ENCODE data around the gene TNFRSF4. TPM values are rescaled to one million over a fixed set of nuclear protein-coding genes. Genes with fewer than 3 reads are reported as not detected.
"Not testable (repeated sequence)": the region's sequence is repeated elsewhere in the genome, so short reads cannot be mapped to it uniquely, and the experiment has no call there.

Gene TNFRSF4
- total RNA-seq, 1 donor from 2014 or later, result not detected

DNA sequence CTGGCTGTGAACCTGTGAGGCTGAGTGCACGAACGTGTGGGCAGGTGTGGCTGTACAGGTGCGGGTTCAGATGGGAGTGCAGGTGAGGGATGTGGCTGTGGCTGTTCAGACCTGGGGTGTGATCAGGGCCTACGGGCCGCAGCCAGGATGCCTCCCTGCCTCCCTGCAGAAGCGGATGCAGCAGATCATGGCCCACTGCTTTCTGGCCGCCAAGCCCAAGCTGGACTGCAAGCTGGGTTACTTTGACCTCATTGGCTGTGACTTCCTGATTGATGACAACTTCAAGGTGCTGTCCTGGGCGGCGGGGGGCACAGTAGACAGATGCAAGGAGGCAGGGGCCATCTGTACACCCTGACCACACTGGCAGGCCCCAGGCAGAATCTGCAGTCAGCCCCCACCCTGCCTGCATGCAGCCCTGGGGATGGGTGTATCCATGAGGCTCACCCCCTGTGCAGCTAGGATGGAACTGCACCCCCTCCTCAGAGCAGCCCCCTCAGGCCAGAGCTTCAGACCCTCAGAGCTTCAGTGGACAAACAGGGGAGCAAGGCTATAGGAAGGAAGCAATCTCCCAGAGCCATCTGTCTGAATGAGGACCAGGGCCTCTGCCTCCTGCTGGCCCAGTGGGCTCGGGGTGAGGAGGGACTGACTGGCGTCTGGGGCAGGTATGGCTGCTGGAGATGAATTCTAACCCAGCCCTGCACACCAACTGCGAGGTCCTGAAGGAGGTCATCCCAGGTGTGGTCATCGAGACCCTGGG, 17.3 kb downstream of the TNFRSF4 start:
- Histone ChIP-seq H3K4me3 (no peak overlapping the region), H3K36me3 (no peaks in the 10 kb centered on the region), H3K4me1 (peaks cover 10% of the 10 kb centered on the region), H3K9me3 (peaks cover 4% of the 10 kb centered on the region), H3K27ac (no peak overlapping the region), H3K27me3 (no peaks in the 10 kb centered on the region)
- DNase-seq (ENCODE audit: extremely low spot score in 2 of 2), result no peak
- TF ChIP-seq, protein P1, sequence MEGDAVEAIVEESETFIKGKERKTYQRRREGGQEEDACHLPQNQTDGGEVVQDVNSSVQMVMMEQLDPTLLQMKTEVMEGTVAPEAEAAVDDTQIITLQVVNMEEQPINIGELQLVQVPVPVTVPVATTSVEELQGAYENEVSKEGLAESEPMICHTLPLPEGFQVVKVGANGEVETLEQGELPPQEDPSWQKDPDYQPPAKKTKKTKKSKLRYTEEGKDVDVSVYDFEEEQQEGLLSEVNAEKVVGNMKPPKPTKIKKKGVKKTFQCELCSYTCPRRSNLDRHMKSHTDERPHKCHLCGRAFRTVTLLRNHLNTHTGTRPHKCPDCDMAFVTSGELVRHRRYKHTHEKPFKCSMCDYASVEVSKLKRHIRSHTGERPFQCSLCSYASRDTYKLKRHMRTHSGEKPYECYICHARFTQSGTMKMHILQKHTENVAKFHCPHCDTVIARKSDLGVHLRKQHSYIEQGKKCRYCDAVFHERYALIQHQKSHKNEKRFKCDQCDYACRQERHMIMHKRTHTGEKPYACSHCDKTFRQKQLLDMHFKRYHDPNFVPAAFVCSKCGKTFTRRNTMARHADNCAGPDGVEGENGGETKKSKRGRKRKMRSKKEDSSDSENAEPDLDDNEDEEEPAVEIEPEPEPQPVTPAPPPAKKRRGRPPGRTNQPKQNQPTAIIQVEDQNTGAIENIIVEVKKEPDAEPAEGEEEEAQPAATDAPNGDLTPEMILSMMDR (IDR thresholded peaks at IDR 0.05), result no peak
- TF ChIP-seq POLR2A (IDR thresholded peaks at IDR 0.05), result no peak
- TF ChIP-seq POLR2AphosphoS5 (IDR thresholded peaks at IDR 0.05; ENCODE audit: insufficient read depth in 1 of 2, low read depth in 1 of 2), result no peak
- intact Hi-C loops (cut with DNase I), result no loop called here

DNA sequence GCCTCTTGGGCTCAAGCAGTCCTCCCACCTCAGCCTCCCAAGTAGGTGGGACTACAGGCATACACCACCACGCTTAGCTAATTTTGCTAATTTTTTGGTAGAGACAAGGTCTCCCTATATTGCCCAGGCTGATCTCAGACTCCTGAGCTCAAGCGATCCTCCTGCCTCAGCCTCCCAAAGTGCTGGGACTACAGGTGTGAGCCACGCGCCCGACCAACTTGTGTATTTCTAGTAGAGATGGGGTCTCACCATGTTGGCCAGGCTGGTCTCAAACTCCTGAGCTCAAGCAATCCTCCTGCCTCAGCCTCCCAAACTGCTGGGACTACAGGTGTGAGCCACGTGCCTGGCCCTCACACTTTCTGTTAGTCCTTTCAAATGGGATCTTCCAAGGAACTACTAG, 18.2 kb downstream of the TNFRSF4 start:
- H3K9me3 ChIP-seq; intact Hi-C loops (cut with DNase I); H3K27ac ChIP-seq; H3K36me3 ChIP-seq; H3K4me3 ChIP-seq; H3K27me3 ChIP-seq; H3K4me1 ChIP-seq; DNase-seq (ENCODE audit: extremely low spot score in 2 of 2): not testable (repeated sequence)

DNA sequence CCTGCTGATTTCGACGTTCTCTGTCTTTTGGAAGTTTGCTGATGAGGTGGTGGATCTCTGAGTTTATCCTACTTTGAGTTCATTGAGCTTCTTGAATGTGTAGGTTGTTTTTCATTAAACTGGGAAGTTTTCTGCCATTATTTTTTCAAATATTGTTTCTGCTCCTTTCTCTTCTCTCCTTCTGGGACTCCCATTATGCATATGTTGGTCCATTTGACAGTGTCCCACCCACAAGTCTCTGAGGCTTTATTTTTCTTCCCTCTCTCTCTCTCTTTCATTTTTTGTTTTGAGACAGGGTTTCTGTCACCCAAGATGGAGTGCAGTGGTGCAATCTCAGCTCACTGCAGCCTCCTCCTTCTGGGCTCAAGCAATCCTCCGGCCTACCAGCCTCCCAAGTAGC, 19.2 kb downstream of the TNFRSF4 start:
- Histone ChIP-seq H3K4me3 (no peak overlapping the region), H3K4me1 (no peaks in the 10 kb centered on the region), H3K36me3 (no peaks in the 10 kb centered on the region), H3K9me3 (peaks cover 4% of the 10 kb centered on the region), H3K27me3 (no peaks in the 10 kb centered on the region), H3K27ac (no peak overlapping the region)
- intact Hi-C loops (cut with DNase I), result no loop called here
- TF ChIP-seq POLR2A (IDR thresholded peaks at IDR 0.05), result no peak
- TF ChIP-seq POLR2AphosphoS5 (IDR thresholded peaks at IDR 0.05; ENCODE audit: insufficient read depth in 1 of 2, low read depth in 1 of 2), result no peak
- TF ChIP-seq, protein P1 (IDR thresholded peaks at IDR 0.05), result no peak
- DNase-seq (ENCODE audit: extremely low spot score in 2 of 2), result no peak

DNA sequence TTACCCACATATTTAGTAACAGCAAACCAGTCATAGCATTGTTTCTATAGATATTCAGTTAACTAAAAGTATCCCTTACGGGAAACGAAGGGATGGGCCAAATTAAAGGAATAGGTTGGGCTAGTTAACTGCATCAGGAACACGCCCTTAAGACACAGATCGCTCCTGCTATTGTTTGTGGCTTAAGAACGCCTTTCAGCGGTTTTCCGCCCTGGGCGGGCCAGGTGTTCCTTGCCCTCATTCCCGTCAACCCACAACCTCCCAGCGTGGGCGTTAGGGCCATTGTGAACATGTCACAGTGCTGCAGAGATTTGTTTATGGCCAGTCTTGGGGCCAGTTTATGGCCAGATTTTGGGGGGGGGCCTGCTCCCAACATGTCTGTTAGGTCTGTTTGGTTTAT, 22.2 kb downstream of the TNFRSF4 start:
- Histone ChIP-seq H3K9me3 (peaks cover 4% of the 10 kb centered on the region), H3K36me3 (no peaks in the 10 kb centered on the region), H3K27me3 (no peaks in the 10 kb centered on the region), H3K4me1 (no peaks in the 10 kb centered on the region), H3K27ac (no peak overlapping the region), H3K4me3 (no peak overlapping the region)
- no peak for TF ChIP-seq POLR2A (IDR thresholded peaks at IDR 0.05)
- TF ChIP-seq, protein P1 (IDR thresholded peaks at IDR 0.05), result no peak
- no peak for TF ChIP-seq POLR2AphosphoS5 (IDR thresholded peaks at IDR 0.05; ENCODE audit: insufficient read depth in 1 of 2, low read depth in 1 of 2)
- intact Hi-C loops (cut with DNase I), result no loop called here
- DNase-seq (ENCODE audit: extremely low spot score in 2 of 2), result no peak

DNA sequence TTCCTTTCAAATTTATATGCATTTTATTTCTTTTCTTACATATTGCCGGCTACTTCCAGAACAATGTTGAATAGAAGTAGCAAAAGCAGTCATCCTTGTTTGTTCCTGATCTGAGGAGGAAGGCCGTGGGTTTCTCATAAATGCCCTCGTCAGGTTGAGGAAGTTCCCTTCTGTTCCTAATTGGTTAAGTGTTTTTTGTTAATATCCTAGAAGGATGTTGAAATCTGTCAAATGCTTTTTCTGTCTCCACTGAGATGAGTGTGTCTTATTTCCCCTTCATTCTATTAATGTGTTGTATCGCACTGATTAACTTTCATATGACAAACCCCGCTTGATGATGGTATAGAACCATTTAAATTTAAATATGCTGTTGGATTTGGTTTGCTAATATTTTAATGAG, 24.8 kb downstream of the TNFRSF4 start:
- intact Hi-C loops (cut with DNase I), result no loop called here
- Histone ChIP-seq H3K4me1 (no peaks in the 10 kb centered on the region), H3K4me3 (no peak overlapping the region), H3K27me3 (no peaks in the 10 kb centered on the region), H3K27ac (no peak overlapping the region), H3K36me3 (no peaks in the 10 kb centered on the region), H3K9me3 (no peaks in the 10 kb centered on the region)
- DNase-seq (ENCODE audit: extremely low spot score in 2 of 2), result no peak
- TF ChIP-seq, protein P1 (IDR thresholded peaks at IDR 0.05), result no peak
- TF ChIP-seq POLR2AphosphoS5 (IDR thresholded peaks at IDR 0.05; ENCODE audit: insufficient read depth in 1 of 2, low read depth in 1 of 2), result no peak
- TF ChIP-seq POLR2A (IDR thresholded peaks at IDR 0.05), result no peak
